Measurements from ENCODE around the gene SHISA7.

SHISA7 gene

GRCh38 chr19:55489711-55490477, 46.8 kb upstream of the SHISA7 start (continued):
- peak; percentile 40; the same call in 1 of the 2 replicates for TF ChIP-seq HIC1 (tag by site-specific recombination; IDR thresholded peaks at IDR 0.05)
- peak; percentile 62 for TF ChIP-seq GLIS1 (tag by site-specific recombination; IDR thresholded peaks at IDR 0.05)
- TF ChIP-seq ZNF26 (tag by site-specific recombination; IDR thresholded peaks at IDR 0.05): no peak

GRCh38 chr19:55488986-55489710, 46.0 kb upstream of the SHISA7 start:
- TF ChIP-seq PBX3 (CRISPR knock-in tag; IDR thresholded peaks at IDR 0.05) (peak; percentile 36; the same call in 1 of the 2 replicates), ZBTB11 (tag by site-specific recombination; conservative IDR thresholded peaks at IDR 0.05; ENCODE audit: low read depth) (no peak)
- no peaks in the 10 kb centered on the region for H3K9me3 ChIP-seq (ENCODE audit: control insufficient read depth, insufficient read depth, low read depth, low read length)
- H3K27ac ChIP-seq (ENCODE audit: extremely low read depth, low read depth, low read length): no peak overlapping the region
- no peak overlapping the region for H3K4me3 ChIP-seq (ENCODE audit: low read depth, low read length)
- CTCF ChIA-PET: interaction anchor here (1.1 to 4.4 kb wide), 3 partner anchors 15 to 165 kb away, joined by 8 to 28 read pairs (median 8); no protein-coding TSS in a partner anchor
- POLR2A ChIA-PET: interaction anchor here (2.5 kb wide), 1 partner anchor 13 kb away, joined by 24 read pairs; the partner anchor contains the start of gene ZNF628
- H3K4me1 ChIP-seq (ENCODE audit: control insufficient read depth, insufficient read depth, low read length): peaks cover 23% of the 10 kb centered on the region
- no peaks in the 10 kb centered on the region for H3K36me3 ChIP-seq (ENCODE audit: control insufficient read depth in 2 of 2, insufficient read depth in 1 of 2, low read length in 2 of 2)

GRCh38 chr19:55487924-55488687, 45.0 kb upstream of the SHISA7 start, which contains the start of gene SSC5D:
TSS of gene SSC5D (plus strand) at chr19:55488436. CDS start at chr19:55488590, 154 bp downstream.
- peaks cover 23% of the 10 kb centered on the region for H3K4me1 ChIP-seq (ENCODE audit: control insufficient read depth, insufficient read depth, low read length)
- no peaks in the 10 kb centered on the region for H3K36me3 ChIP-seq (ENCODE audit: control insufficient read depth in 2 of 2, insufficient read depth in 1 of 2, low read length in 2 of 2)
- ChIA-PET CTCF (interaction anchor here (0.6 to 4.3 kb wide), 7 partner anchors 16 to 328 kb away, joined by 3 to 42 read pairs (median 3); partner anchors contain the start of gene ZNF865), POLR2A (interaction anchor here (0.7 to 2.5 kb wide), 6 partner anchors 12 to 229 kb away, joined by 3 to 24 read pairs (median 6); partner anchors contain the start of genes FIZ1, KMT5C, PPP6R1 and TMEM238)
- no peaks in the 10 kb centered on the region for H3K9me3 ChIP-seq (ENCODE audit: control insufficient read depth, insufficient read depth, low read depth, low read length)
- no peak within 1 kb of the TSS for H3K4me3 ChIP-seq (ENCODE audit: low read depth, low read length)
- peak within 1 kb of the TSS; percentile 45 for H3K27ac ChIP-seq (ENCODE audit: extremely low read depth, low read depth, low read length)
- TF ChIP-seq PATZ1 (tag by site-specific recombination; IDR thresholded peaks at IDR 0.05) (peak; percentile 37; the same call in 1 of the 2 replicates), ZNF600 (tag by site-specific recombination; IDR thresholded peaks at IDR 0.05) (no peak), ZSCAN4 (tag by site-specific recombination; IDR thresholded peaks at IDR 0.05) (peak; percentile 31; the same call in 1 of the 2 replicates), ZNF366 (tag by site-specific recombination; conservative IDR thresholded peaks at IDR 0.05) (peak; percentile 71), ZNF768 (tag by site-specific recombination; IDR thresholded peaks at IDR 0.05) (0 out of 2 replicates have a peak, but pooled peaks have one; percentile 34), ZNF792 (tag by site-specific recombination; IDR thresholded peaks at IDR 0.05) (no peak), ZNF623 (tag by site-specific recombination; IDR thresholded peaks at IDR 0.05) (peak; percentile 28), ZFP37 (tag by site-specific recombination; IDR thresholded peaks at IDR 0.05) (peak; percentile 81; the same call in 1 of the 2 replicates), ZNF843 (tag by site-specific recombination; IDR thresholded peaks at IDR 0.05) (0 out of 2 replicates have a peak, but pooled peaks have one; percentile 1), WT1 (tag by site-specific recombination; IDR thresholded peaks at IDR 0.05) (peak; percentile 13; the same call in 1 of the 2 replicates), ZBTB7A (tag by site-specific recombination; IDR thresholded peaks at IDR 0.05; ENCODE audit: low read depth) (0 out of 2 replicates have a peak, but pooled peaks have one; percentile 24)
